Tibial nerve (tissue), 4 donors: ENCODE data around the gene SEMA3G. TPM values are rescaled to one million over a fixed set of nuclear protein-coding genes. Genes with fewer than 3 reads are reported as not detected.

Experiments used
- DNase-seq, 2 donors: peaks; one replicate each; pipeline ENCODE4 v3.0.0-alpha.2; 2019; ENCODE audit warnings: low spot score in 2 of 2
- H3K27ac ChIP-seq, 4 donors: fragments of 200-600 bp; sonication (generic) in 3 of 4; one replicate each; pipeline ENCODE4 v1.5.1; 2017 to 2019; ENCODE audit warnings: mild to moderate bottlenecking in 1 of 4
- H3K27me3 ChIP-seq, 2 donors: fragments of 200-600 bp; sonication (generic) in 1 of 2; one replicate each; pipeline versions ENCODE4 v1.5.1 to v1.6.0; 2017 to 2019
- H3K36me3 ChIP-seq, 3 donors: fragments of 200-600 bp; sonication (generic); one replicate each; pipeline ENCODE4 v1.5.1; 2018 to 2019
- H3K4me1 ChIP-seq, 4 donors: fragments of 200-600 bp; sonication (generic) in 3 of 4; one replicate each; pipeline ENCODE4 v1.5.1; 2017 to 2019
- H3K4me3 ChIP-seq, 4 donors: fragments of 200-600 bp; sonication (generic) in 3 of 4; one replicate each; pipeline ENCODE4 v1.5.1; 2017 to 2019; ENCODE audit warnings: mild to moderate bottlenecking in 1 of 4, moderate library complexity in 1 of 4
- H3K9me3 ChIP-seq, 4 donors: fragments of 200-600 bp; sonication (generic) in 3 of 4; one replicate each; pipeline ENCODE4 v1.5.1; 2017 to 2019
- CTCF ChIP-seq, 5 experiments: fragments of 200-600 bp in 3 of 5; fragments of 450-650 bp in 2 of 5; sonication (generic) in 3 of 5; IDR thresholded peaks; one replicate each; pipeline ENCODE4 v1.5.1; 2016 to 2019; ENCODE audit warnings: antibody characterized with exemption in 5 of 5, mild to moderate bottlenecking in 3 of 5, moderate library complexity in 2 of 5
- EP300 ChIP-seq, 2 donors: sonication (generic); formaldehyde crosslinking; IDR thresholded peaks; one replicate each; pipeline ENCODE4 v1.6.1; 2017; ENCODE audit warnings: antibody characterized with exemption in 2 of 2, mild to moderate bottlenecking in 1 of 2
- POLR2A ChIP-seq, 2 donors: fragments of 450-650 bp; IDR thresholded peaks; one replicate each; pipeline ENCODE4 v1.6.1; 2017; ENCODE audit warnings: antibody characterized with exemption in 2 of 2, mild to moderate bottlenecking in 2 of 2, moderate library complexity in 2 of 2
- WGBS, 2 donors: methylation state at CpG; one replicate each; pipeline ENCODE4 v1.1.5; 2018; 5-methylcytosine and 5-hydroxymethylcytosine counted together
- total RNA-seq, 4 donors: library from RNA; depleted of rRNA; stranded (reverse); fragments of >200 nt; gene quantifications; one replicate each; pipeline ENCODE4 v1.1.0, GENCODE V29; 2016

Gene SEMA3G
- total RNA-seq, 4 donors from 2014 or later: 11.5 to 67.5 (median 32.7) TPM

- Histone ChIP-seq H3K27ac (no peak overlapping the region), H3K9me3 (no peaks in the 10 kb centered on the region), H3K4me3 (no peak overlapping the region), H3K36me3 (peaks cover 0 to 96% (median 0%) of the 10 kb centered on the region in 3 donors), H3K4me1 (no peaks in the 10 kb centered on the region), H3K27me3 (no peaks in the 10 kb centered on the region)
- no peak for DNase-seq
- 91 to 95% methylated on average over 14 to 16 of the region's 16 CpGs for WGBS, 2 donors
- TF ChIP-seq CTCF (IDR thresholded peaks at IDR 0.05): no peak
- TF ChIP-seq EP300 (IDR thresholded peaks at IDR 0.05): no peak
- TF ChIP-seq POLR2A (IDR thresholded peaks at IDR 0.05): no peak
These were observed 52.5 kb downstream of the SEMA3G start for GRCh38 chr3:52392216-52392930.

GRCh38 chr3:52391096-52391495 lies 53.8 kb downstream of the SEMA3G start:
- Histone ChIP-seq H3K36me3 (peaks cover 0 to 98% (median 0%) of the 10 kb centered on the region in 3 donors), H3K9me3 (no peaks in the 10 kb centered on the region), H3K4me1 (no peaks in the 10 kb centered on the region), H3K27me3 (no peaks in the 10 kb centered on the region), H3K27ac (no peak overlapping the region), H3K4me3 (no peak overlapping the region)
- DNase-seq: no peak
- no peak for TF ChIP-seq EP300 (IDR thresholded peaks at IDR 0.05)
- whole genome bisulfite sequencing, 2 donors: 89 to 94% methylated on average over 4 to 12 of the region's 12 CpGs

GRCh38 chr3:52388933-52389332 lies 56.0 kb downstream of the SEMA3G start:
- H3K4me1 ChIP-seq: no peaks in the 10 kb centered on the region
- WGBS, 2 donors: 91 to 94% methylated on average over 6 to 9 of the region's 9 CpGs

GRCh38 chr3:52388348-52388821 lies 56.5 kb downstream of the SEMA3G start:
- Histone ChIP-seq H3K36me3 (peaks cover 0 to 86% (median 0%) of the 10 kb centered on the region in 3 donors), H3K9me3 (no peaks in the 10 kb centered on the region), H3K27me3 (no peaks in the 10 kb centered on the region), H3K4me1 (no peaks in the 10 kb centered on the region), H3K27ac (no peak overlapping the region), H3K4me3 (no peak overlapping the region)
- WGBS, 2 donors: 78 to 82% methylated on average over 12 to 15 of the region's 18 CpGs
- TF ChIP-seq CTCF (IDR thresholded peaks at IDR 0.05) (no peak), POLR2A (IDR thresholded peaks at IDR 0.05) (no peak), EP300 (IDR thresholded peaks at IDR 0.05) (no peak)
- DNase-seq: no peak

More at GRCh38 chr3:52388933-52389332, 56.0 kb downstream of the SEMA3G start:
- DNase-seq: no peak
- H3K27ac ChIP-seq: no peak overlapping the region
- TF ChIP-seq CTCF (IDR thresholded peaks at IDR 0.05) (no peak), POLR2A (IDR thresholded peaks at IDR 0.05) (no peak), EP300 (IDR thresholded peaks at IDR 0.05) (no peak)
- no peak overlapping the region for H3K4me3 ChIP-seq
- H3K9me3 ChIP-seq: no peaks in the 10 kb centered on the region
- peaks cover 0 to 91% (median 0%) of the 10 kb centered on the region in 3 donors for H3K36me3 ChIP-seq
- no peaks in the 10 kb centered on the region for H3K27me3 ChIP-seq

GRCh38 chr3:52387481-52387880 lies 57.4 kb downstream of the SEMA3G start:
- Histone ChIP-seq H3K27me3 (no peaks in the 10 kb centered on the region), H3K4me3 (no peak overlapping the region), H3K9me3 (no peaks in the 10 kb centered on the region), H3K4me1 (no peaks in the 10 kb centered on the region), H3K27ac (no peak overlapping the region), H3K36me3 (peaks cover 0 to 77% (median 0%) of the 10 kb centered on the region in 3 donors)
- no peak for TF ChIP-seq CTCF (IDR thresholded peaks at IDR 0.05)
- TF ChIP-seq EP300 (IDR thresholded peaks at IDR 0.05): no peak
- no peak for TF ChIP-seq POLR2A (IDR thresholded peaks at IDR 0.05)
- no peak for DNase-seq
- 87 to 91% methylated on average over 2 of the region's 2 CpGs for WGBS, 2 donors
